SW480 (cell line): ENCODE measurements around the gene PTPRK.
A peak's percentile ranks its signal among the peaks of the same experiment; 100 is the strongest.

Experiments used
- DNase-seq: peaks from one replicate; pipeline ENCODE4 v3.0.0-alpha.2; 2016; ENCODE audit warnings: low spot score

PTPRK gene

DNA sequence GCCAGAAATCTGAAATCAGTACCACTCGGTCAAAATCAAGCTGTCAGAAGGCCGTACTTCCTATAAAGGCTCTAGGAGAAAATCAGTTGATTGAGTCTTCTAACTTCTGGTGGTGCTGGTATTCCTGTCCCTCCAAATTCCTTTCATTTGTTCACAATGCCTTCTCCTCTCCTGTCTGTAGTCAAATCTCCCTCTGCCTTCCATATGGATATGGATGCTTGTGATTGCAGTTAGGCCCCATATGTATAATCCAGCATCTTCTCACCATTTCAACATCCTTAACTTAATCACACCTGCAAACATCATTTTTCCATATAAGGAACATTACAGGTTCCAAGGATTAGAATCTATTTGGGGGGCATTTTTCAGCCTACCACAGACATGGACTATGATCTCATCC is 331.7 kb downstream of the PTPRK start:
- no peak for DNase-seq

DNA sequence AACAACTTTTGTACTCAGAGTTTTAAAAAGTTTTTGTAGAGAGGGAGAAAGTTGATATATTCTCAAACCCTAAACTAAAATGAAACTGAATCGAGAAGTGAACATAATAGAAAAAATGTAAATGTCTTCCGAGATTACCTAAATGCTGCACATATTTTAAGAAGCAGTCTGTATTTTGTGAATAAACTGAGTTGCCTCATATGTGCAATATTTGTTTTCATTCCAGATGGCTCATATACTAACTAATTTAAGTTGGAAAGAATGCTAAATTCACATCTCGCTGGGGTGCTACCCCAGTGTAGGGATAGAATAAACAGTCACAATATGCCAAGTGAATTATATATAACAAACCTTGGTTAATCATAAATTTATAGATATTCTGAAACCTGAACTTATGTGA is 333.7 kb downstream of the PTPRK start:
- DNase-seq = no peak

GRCh38 chr6:128179876-128180438 is 340.4 kb downstream of the PTPRK start:
- DNase-seq = no peak

DNA sequence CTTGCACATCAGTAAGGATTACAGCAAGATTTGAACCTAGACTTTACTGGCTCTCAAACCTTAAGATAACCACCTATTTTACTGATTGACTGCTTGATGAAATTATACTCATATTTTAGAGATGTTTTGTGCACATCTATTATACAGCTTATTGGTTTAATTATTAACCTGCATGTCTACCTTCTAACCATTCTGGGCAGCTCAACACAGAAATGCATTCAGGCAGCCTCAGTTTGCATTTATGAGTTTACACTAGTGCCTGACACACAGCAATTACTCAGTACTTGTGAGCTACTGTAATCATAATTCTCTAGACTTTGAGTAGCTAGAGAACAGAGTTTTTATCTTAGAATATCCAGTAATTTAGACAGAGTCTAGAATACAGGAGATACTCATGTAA is 345.7 kb downstream of the PTPRK start:
- DNase-seq = peak; percentile 12

DNA sequence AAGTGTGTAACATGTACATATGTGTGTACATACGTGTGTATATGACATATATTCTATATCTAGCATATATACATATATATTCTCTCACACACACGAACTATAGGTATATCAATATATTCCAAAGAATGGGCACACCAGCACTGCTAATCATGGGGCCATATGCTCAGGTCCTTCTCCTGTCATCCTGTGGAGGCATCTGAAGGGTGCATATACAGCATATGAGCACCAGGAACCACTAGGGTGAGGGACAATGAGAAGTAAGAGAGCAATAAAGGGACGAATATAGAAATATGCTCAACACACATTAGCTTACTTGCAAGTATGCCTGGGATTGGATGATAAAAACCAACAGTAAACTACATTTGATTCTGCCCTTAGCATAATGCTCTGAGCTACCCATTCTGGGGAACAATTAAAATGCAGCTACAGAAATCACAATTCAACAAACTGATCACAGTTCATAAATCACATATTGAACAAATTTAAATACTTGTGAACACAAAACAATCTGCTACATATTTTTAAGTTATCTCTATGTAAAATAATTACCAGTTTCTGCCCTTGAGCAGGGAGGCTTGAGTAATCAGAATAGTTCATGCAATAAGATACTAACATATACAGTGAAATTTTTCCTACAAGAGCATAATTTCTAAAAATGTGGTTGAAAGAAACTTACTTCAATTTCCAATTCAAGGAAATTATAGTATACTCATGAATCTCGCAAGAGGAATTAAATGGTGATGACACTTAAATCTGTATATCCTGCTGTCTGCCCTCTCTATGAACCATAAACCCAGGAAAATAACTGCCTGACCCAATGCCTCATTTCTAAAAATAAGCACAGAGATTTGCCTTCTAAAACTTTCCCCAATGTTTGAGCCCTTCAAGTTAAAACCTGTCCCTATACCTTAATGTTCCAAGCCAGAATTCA is 347.4 kb downstream of the PTPRK start:
- no peak for DNase-seq

DNA sequence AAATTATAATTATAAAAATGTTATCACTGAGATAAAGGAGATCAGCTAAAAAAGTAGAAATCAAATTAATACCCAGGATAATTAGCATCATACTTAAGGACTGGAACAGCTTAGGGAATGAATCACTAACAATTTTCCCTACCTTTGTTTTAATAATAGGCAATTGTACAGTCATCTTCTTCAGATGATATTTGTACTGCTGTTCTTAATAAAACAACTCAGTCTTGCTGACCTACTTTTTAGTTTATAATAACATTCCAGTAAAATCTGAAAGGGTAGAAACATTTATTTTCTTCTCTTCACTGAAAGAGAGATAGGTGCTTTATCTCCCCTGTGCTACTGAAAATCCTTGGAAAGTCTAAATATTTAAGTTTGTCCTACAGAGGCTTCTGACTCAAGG is 348.3 kb downstream of the PTPRK start:
- DNase-seq = no peak

- no peak for DNase-seq
Measured at GRCh38 chr6:128171182-128171581, 349.2 kb downstream of the PTPRK start.

GRCh38 chr6:128168244-128168643 is 352.2 kb downstream of the PTPRK start:
- no peak for DNase-seq

DNA sequence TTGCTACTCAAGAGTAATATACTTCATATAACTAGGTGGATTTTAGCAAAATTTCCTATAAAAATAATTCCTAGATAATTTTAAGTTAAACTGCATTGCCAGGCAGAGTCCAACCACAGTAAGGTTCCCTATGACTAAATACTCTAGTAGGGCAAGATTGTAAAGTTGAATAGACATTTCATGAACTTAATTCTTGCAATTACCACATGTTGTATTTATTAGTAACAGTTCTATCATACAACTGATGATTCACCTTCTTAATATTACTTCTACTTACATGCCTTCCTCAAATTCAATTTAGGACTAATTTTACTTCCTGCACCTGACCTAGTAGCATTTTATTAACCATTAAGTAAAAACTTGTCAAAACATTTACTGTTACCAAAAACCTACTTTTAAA is 352.8 kb downstream of the PTPRK start:
- DNase-seq = no peak

- DNase-seq = no peak
Measured at GRCh38 chr6:128164254-128164653, 356.1 kb downstream of the PTPRK start.

DNA sequence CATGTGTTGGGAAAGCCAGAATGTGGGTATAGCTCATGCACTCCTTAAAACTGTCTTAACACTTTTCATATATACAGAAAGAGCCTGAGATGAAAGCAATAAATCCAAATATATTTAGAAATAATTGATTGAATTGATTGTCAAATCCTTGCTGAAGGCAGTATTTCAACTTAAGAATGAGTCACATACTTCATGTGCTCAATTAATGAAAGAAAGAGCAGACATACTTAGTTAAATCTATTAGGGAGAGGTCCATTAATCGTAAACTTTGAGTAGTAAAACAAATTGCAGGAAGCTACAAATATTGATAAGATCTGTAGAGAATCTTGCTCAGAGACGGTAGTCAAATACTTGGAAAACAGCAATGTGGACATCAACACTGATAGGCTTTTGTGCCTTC is 358.0 kb downstream of the PTPRK start:
- DNase-seq = no peak

DNA sequence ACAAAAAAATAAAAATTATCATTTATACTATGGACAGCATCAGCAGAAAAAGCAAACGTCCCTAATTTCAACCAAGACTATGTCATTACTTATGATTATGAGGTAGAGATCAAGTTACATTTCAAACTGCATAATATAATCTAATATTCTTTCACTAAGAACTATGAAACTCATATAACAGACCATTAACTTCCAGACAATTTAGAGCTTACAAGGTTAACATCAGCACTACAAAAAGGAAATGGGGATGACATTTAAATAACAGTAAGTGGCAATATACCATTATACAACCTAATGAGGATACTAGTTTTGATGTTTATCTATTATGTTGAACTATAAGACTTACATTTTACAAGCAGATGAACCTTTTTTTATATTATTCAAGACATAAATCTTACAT is 358.6 kb downstream of the PTPRK start:
- DNase-seq = no peak

DNA sequence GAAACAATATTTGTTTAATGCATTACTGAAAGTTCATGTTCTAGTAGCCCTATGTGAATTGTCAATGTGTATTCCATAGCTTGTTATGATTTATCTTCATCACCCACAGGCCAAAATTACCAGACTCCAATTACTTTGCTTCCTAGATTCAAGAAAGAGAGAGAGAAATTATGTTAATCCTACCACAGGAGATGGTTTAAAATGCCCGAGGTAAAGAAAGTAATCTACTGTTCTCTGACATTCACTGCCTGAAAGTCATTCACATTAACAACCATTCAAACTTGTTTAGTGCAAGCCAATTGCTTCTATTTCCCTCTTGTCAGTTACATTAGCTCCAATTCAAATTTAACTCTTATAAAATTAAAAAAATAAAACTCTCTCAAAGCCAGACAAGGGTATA is 359.1 kb downstream of the PTPRK start:
- DNase-seq = no peak

DNA sequence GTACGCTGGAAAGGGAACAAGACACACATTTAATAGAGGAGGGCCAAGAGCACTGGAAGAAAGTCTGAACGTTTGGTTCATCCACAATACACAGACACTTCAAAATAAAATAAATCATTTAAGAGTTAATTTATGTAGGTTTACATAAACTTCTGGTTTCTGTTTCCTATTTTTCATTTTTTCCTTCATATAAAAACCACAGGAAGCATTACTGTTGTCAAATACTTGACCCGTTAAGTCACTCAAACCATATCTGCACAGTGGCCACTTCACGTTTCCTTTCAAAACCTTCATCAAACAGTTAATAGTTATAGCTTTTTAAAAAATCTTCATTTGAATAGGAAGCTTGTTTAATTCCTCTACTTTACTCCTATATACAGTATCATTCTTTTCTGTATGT is 361.9 kb downstream of the PTPRK start:
- DNase-seq = no peak

- DNase-seq = no peak
Measured at GRCh38 chr6:128156321-128157111, 363.9 kb downstream of the PTPRK start.

GRCh38 chr6:128155826-128156225 is 364.6 kb downstream of the PTPRK start:
- no peak for DNase-seq

- DNase-seq = no peak
Measured at GRCh38 chr6:128152551-128152950, 367.8 kb downstream of the PTPRK start.

DNA sequence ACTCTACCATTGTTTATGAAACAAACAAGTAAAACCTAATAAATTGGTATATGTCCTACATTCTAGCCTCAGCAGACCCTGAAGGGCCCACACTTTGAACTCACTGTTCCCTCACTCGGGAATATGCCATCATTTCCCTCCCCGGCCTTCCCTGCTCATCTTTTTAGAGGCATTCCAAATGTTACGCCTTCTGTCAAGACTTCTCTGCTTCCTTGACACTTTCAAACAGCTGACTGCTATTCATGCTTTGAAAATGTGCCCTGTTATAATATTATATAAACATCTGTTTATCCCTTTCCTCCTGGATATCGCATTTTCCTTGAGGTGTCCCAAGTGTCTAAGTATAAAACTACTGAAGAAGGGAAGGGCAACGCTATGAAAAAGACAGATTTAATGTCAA is 370.0 kb downstream of the PTPRK start:
- no peak for DNase-seq

DNA sequence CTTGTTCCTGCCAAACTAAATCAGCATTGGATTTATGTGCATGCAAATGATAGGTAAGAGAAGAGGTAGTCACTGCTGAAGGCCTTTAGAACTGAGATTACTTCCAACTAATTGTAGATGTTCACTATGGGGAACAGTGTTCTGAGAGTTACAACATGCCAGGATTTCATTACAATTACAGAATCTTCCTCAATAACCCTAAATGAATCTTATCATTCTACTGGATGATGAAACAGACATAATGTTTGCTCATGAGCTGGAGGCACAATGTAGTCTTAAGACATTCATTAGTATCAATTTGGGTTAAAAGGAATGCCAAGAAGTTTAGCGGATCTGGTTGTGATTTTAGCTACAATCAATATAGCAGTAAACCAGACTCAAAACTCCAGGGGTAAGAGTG is 370.6 kb downstream of the PTPRK start:
- DNase-seq = no peak

DNA sequence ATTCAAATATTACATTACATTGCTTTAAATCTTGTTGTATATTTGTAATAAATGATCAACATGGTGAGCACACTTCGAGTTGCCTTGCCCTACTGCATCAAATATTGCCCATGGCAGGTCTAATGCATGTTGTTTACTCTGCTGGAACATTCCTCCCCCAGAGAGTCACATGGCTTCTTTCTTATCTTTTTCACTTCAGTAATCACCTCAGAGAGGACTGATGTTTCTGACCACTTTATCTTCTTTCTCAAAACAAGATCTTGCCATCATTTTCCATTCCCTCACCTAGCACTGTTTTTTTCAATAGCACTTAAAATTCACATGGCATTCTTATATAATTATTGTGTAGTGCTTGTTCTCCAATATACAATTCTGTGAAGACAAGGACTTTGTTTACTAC is 376.1 kb downstream of the PTPRK start:
- DNase-seq = no peak

- DNase-seq = no peak
Measured at GRCh38 chr6:128141932-128142331, 378.5 kb downstream of the PTPRK start.

DNA sequence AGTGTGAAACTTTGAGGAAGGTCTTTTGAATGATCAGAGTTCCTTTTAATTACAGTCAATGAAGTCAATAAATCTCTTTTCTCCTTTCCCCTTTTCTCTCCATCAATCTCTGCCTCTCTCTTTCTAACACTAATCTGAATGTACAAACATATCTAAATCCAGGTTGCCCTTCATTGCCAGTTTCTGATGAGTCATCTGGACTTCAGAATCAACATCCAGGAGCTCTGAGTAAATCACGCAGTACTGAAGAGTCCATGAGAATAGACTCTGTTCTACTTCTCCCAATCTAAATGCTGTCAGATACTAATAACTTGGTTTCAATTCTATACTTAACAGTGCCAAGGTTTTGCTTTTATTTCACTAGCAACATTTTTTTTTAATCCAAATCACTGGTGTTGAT is 380.9 kb downstream of the PTPRK start:
- DNase-seq = no peak

GRCh38 chr6:128138694-128139093 is 381.7 kb downstream of the PTPRK start:
- DNase-seq = no peak
